HepG2 (cell line): Measurements from ENCODE around the gene OSBPL2. TPM values are rescaled to one million over a fixed set of nuclear protein-coding genes. Genes with fewer than 3 reads are reported as not detected.

ENCODE experiments used
- AGO2 ChIP-seq: fragments of 200-400 bp; formaldehyde crosslinking; optimal IDR thresholded peaks from 2 replicates; pipeline ENCODE3; 2017; ENCODE audit warnings: mild to moderate bottlenecking, low read depth, low read length, moderate library complexity
- CERS6 ChIP-seq: sonication (generic); formaldehyde crosslinking; IDR thresholded peaks from 2 replicates; pipeline ENCODE4 v1.5.0; 2020; ENCODE audit warnings: missing genetic modification reagents
- GMEB2 ChIP-seq: IDR thresholded peaks from 2 replicates; pipeline ENCODE4 v1.6.1; 2016; ENCODE audit warnings: missing biosample characterization, missing genetic modification reagents, low read depth
- HNRNPLL ChIP-seq: fragments of 200-400 bp; formaldehyde crosslinking; IDR thresholded peaks from 2 replicates; pipeline ENCODE4 v1.6.1; 2017; ENCODE audit warnings: mild to moderate bottlenecking, low read depth, low read length; ENCODE audit not compliant: poor library complexity, severe bottlenecking
- MAF1 ChIP-seq: sonication (generic); formaldehyde crosslinking; IDR thresholded peaks from 2 replicates; pipeline ENCODE4 v1.5.0; 2020; ENCODE audit warnings: missing genetic modification reagents, borderline replicate concordance
- MXD1 ChIP-seq: sonication (generic); formaldehyde crosslinking; IDR thresholded peaks from 2 replicates; pipeline ENCODE4 v1.4.0; 2020; ENCODE audit warnings: mild to moderate bottlenecking, missing genetic modification reagents
- NFAT5 ChIP-seq: sonication (generic); formaldehyde crosslinking; IDR thresholded peaks from 2 replicates; pipeline ENCODE4 v1.4.0; 2020; ENCODE audit warnings: missing genetic modification reagents
- NFIB ChIP-seq: sonication (generic); formaldehyde crosslinking; IDR thresholded peaks from 2 replicates; pipeline ENCODE4 v1.9.0; 2021; ENCODE audit warnings: missing genetic modification reagents, mild to moderate bottlenecking, borderline replicate concordance
- PAXIP1 ChIP-seq: sonication (generic); formaldehyde crosslinking; conservative IDR thresholded peaks from 2 replicates; pipeline ENCODE4 v1.4.0; 2020; ENCODE audit warnings: mild to moderate bottlenecking, missing genetic modification reagents, moderate library complexity
- ZBTB38 ChIP-seq: sonication (generic); formaldehyde crosslinking; IDR thresholded peaks from 2 replicates; pipeline ENCODE4 v1.5.1; 2020; ENCODE audit warnings: mild to moderate bottlenecking, missing genetic modification reagents
- ZNF138 ChIP-seq: sonication (generic); formaldehyde crosslinking; IDR thresholded peaks from 2 replicates; pipeline ENCODE4 v1.5.0; 2020; ENCODE audit warnings: mild to moderate bottlenecking, low read depth, missing genetic modification reagents
- ZNF253 ChIP-seq: sonication (generic); formaldehyde crosslinking; IDR thresholded peaks from 2 replicates; pipeline ENCODE4 v1.8.0; 2022; ENCODE audit warnings: mild to moderate bottlenecking, missing genetic modification reagents, borderline replicate concordance
- ZNF333 ChIP-seq: sonication (generic); formaldehyde crosslinking; IDR thresholded peaks from 2 replicates; pipeline ENCODE4 v1.4.0; 2020; ENCODE audit warnings: mild to moderate bottlenecking, missing genetic modification reagents, borderline replicate concordance
- polyA plus RNA-seq, 8 experiments: library from polyadenylated mRNA; depleted of rRNA in 3 of 8; stranded (reverse) in 7 of 8; unstranded in 1 of 8; fragments of >200 nt; fragmentation: Illumina TruSeq in 4 of 8; extraction: Trizol in 4 of 8; gene quantifications; 2 replicates each; pipeline versions ENCODE4 v1.2.1 to v1.2.3, GENCODE V29; 2011 to 2016; ENCODE audit warnings: low read depth in 4 of 8, missing spikeins in 1 of 8, mixed read lengths in 1 of 8; ENCODE audit not compliant: insufficient read depth in 1 of 8
- total RNA-seq, 5 experiments: library from RNA; depleted of rRNA; stranded (reverse); fragments of >200 nt; fragmentation: Illumina TruSeq; extraction: Trizol; gene quantifications; 2 replicates each; pipeline ENCODE4 v1.2.3, GENCODE V29; 2016; ENCODE audit warnings: low read depth in 1 of 5

Gene OSBPL2
- total and polyA plus RNA-seq, 2 of the 13 experiments (the other 11 are each of a cell fraction or from before 2014, with no cell fraction given) = 18.5 to 37.4 TPM

GRCh38 chr20:62298577-62299249, 60.4 kb downstream of the OSBPL2 start (continued):
- no peak for TF ChIP-seq NFAT5 (CRISPR knock-in tag)
- peak; percentile 18 for TF ChIP-seq HNRNPLL
- 0 out of 2 replicates have a peak, but pooled peaks have one; percentile 58 for TF ChIP-seq NFIB
- 0 out of 2 replicates have a peak, but pooled peaks have one; percentile 26 for TF ChIP-seq ZBTB38 (CRISPR knock-in tag)
- no peak for TF ChIP-seq PAXIP1 (CRISPR knock-in tag)
- TF ChIP-seq ZNF333 = 0 out of 2 replicates have a peak, but pooled peaks have one; percentile 41
- no peak for TF ChIP-seq CERS6 (CRISPR knock-in tag)
- peak; percentile 89 for TF ChIP-seq AGO2
- no peak for TF ChIP-seq MAF1
- TF ChIP-seq ZNF253 (CRISPR knock-in tag) = peak; percentile 51; the same call in 1 of the 2 replicates
- 0 out of 2 replicates have a peak, but pooled peaks have one; percentile 42 for TF ChIP-seq MXD1 (CRISPR knock-in tag)
- no peak for TF ChIP-seq GMEB2 (CRISPR knock-in tag)
- no peak for TF ChIP-seq ZNF138
